OCI-LY7 (cell line): ENCODE data around the gene CALR3. TPM values are rescaled to one million over a fixed set of nuclear protein-coding genes. Genes with fewer than 3 reads are reported as not detected.
A peak's percentile ranks its signal among the peaks of the same experiment; 100 is the strongest.

Experiments used
- BruUV-seq: library from RNA; stranded (reverse); fragments of 400-500 nt; replicated peaks from 2 replicates; lab custom pipeline; 2021; lab: Mats Ljungman, UMichigan
- CTCF ChIA-PET: fragments of 300-600 bp; sonication (Branson Sonifier 250); formaldehyde crosslinking; loops from one replicate; lab custom pipeline; 2022; ENCODE audit warnings: antibody characterized with exemption; ENCODE audit not compliant: unreplicated experiment; lab: Charles Lee
- POLR2A ChIA-PET: fragments of 300-600 bp; sonication (Branson Sonifier 250); formaldehyde crosslinking; loops from one replicate; lab custom pipeline; 2022; ENCODE audit warnings: antibody characterized with exemption; lab: Charles Lee
- DNase-seq: peaks from one replicate; pipeline ENCODE4 v3.0.0-alpha.2; 2015; ENCODE audit warnings: low spot score
- H2AFZ ChIP-seq: fragments of 200-600 bp; sonication (generic), shearing (Covaris generic); 2 replicates; pipeline ENCODE4 v1.6.1; 2014; ENCODE audit warnings: mild to moderate bottlenecking, antibody characterized with exemption, low read length, moderate library complexity
- H3K27ac ChIP-seq: fragments of 200-600 bp; sonication (generic); 2 replicates; pipeline ENCODE4 v1.5.1; 2014; ENCODE audit warnings: mixed run types, low read depth, mild to moderate bottlenecking, moderate library complexity, low read length, inconsistent platforms; ENCODE audit not compliant: poor library complexity, severe bottlenecking
- H3K36me3 ChIP-seq: fragments of 200-600 bp; sonication (generic); 2 replicates; pipeline ENCODE4 v1.6.1; 2014; ENCODE audit warnings: mild to moderate bottlenecking, antibody characterized with exemption, low read length, moderate library complexity, mixed read lengths; ENCODE audit not compliant: insufficient read depth
- H3K4me1 ChIP-seq: fragments of 200-600 bp; sonication (generic); 2 replicates; pipeline ENCODE4 v1.5.1; 2014; ENCODE audit warnings: mild to moderate bottlenecking, low read length; ENCODE audit not compliant: insufficient read depth, poor library complexity, severe bottlenecking
- H3K4me2 ChIP-seq: fragments of 200-600 bp; sonication (generic); 2 replicates; pipeline ENCODE4 v1.6.1; 2014; ENCODE audit warnings: mild to moderate bottlenecking, low read length
- H3K4me3 ChIP-seq: fragments of 200-600 bp; sonication (generic); 2 replicates; pipeline ENCODE4 v1.5.1; 2014; ENCODE audit warnings: mild to moderate bottlenecking, low read depth, low read length; ENCODE audit not compliant: poor library complexity, severe bottlenecking
- H3K79me2 ChIP-seq: fragments of 200-600 bp; sonication (generic); 2 replicates; pipeline ENCODE4 v1.6.1; 2016; ENCODE audit warnings: low read depth, mild to moderate bottlenecking, low read length, moderate library complexity, mixed read lengths; ENCODE audit not compliant: insufficient read depth
- H3K9me2 ChIP-seq: fragments of 200-600 bp; sonication (generic); 2 replicates; pipeline ENCODE4 v1.6.1; 2016; ENCODE audit warnings: mild to moderate bottlenecking, low read length, mixed read lengths; ENCODE audit not compliant: insufficient read depth
- H3K9me3 ChIP-seq: fragments of 200-600 bp; sonication (generic); 2 replicates; pipeline ENCODE4 v1.6.1; 2014; ENCODE audit warnings: mild to moderate bottlenecking, mixed run types, low read length, mixed read lengths
- H4K20me1 ChIP-seq: fragments of 200-600 bp; sonication (generic); 2 replicates; pipeline ENCODE4 v1.6.1; 2014; ENCODE audit warnings: mild to moderate bottlenecking, antibody characterized with exemption, low read length, moderate library complexity, mixed read lengths; ENCODE audit not compliant: insufficient read depth
- EZH2phosphoT487 ChIP-seq: fragments of 200-600 bp; sonication (generic); IDR thresholded peaks from 2 replicates; pipeline ENCODE4 v1.6.1; 2018; ENCODE audit warnings: low read depth, borderline replicate concordance, mild to moderate bottlenecking, mixed run types, antibody characterized with exemption, low read length, moderate library complexity, mixed read lengths
- intact Hi-C: fragments of 100-400 bp; cut with micrococcal nuclease; formaldehyde crosslinking; loops from one replicate; pipeline ENCODE4 v1.10.0; 2022; ENCODE audit not compliant: unreplicated experiment
- total RNA-seq, 2 experiments: library from RNA; depleted of rRNA in 1 of 2; stranded (reverse); fragments of >200 nt in 1 of 2; shearing (Covaris generic) in 1 of 2; gene quantifications; 2 replicates each; pipeline ENCODE4 v1.2.3, GENCODE V29; 2014 to 2022
- TF ChIP-seq, protein P1 (sequence below): fragments of 200-600 bp; sonication (generic); conservative IDR thresholded peaks from 2 replicates; pipeline ENCODE4 v1.5.1; 2014; ENCODE audit warnings: mild to moderate bottlenecking, antibody characterized with exemption, low read length, moderate library complexity, mixed read lengths

Gene CALR3
- total RNA-seq, 2 experiments from 2014 or later: not detected

GRCh38 chr19:16542910-16543472 is 47.0 kb upstream of the CALR3 start:
- Histone ChIP-seq H3K27ac (peak overlapping the region; percentile 71), H3K36me3 (peaks cover 36% of the 10 kb centered on the region), H4K20me1 (peaks cover 12% of the 10 kb centered on the region; the same call in 1 of the 2 replicates), H3K9me2 (no peaks in the 10 kb centered on the region), H2AFZ (peak overlapping the region; percentile 13; the same call in 1 of the 2 replicates), H3K79me2 (peaks cover 73% of the 10 kb centered on the region), H3K4me1 (peaks cover 33% of the 10 kb centered on the region), H3K4me3 (peak overlapping the region; percentile 96), H3K9me3 (no peaks in the 10 kb centered on the region), H3K4me2 (peak overlapping the region; percentile 95)
- peak; percentile 31 for DNase-seq
- BruUV-seq: TSS peak; percentile 88
- intact Hi-C loops: loop anchor here (1.0 to 5.0 kb wide), 3 partner anchors 29 to 86 kb away; partner anchors contain the start of genes MED26 and SLC35E1
- ChIA-PET CTCF (no interaction called here), POLR2A (interaction anchor here (0.6 to 2.1 kb wide), 10 partner anchors 27 to 582 kb away, joined by 3 to 7 read pairs (median 4); no protein-coding TSS in a partner anchor)
- TF ChIP-seq, protein P1, sequence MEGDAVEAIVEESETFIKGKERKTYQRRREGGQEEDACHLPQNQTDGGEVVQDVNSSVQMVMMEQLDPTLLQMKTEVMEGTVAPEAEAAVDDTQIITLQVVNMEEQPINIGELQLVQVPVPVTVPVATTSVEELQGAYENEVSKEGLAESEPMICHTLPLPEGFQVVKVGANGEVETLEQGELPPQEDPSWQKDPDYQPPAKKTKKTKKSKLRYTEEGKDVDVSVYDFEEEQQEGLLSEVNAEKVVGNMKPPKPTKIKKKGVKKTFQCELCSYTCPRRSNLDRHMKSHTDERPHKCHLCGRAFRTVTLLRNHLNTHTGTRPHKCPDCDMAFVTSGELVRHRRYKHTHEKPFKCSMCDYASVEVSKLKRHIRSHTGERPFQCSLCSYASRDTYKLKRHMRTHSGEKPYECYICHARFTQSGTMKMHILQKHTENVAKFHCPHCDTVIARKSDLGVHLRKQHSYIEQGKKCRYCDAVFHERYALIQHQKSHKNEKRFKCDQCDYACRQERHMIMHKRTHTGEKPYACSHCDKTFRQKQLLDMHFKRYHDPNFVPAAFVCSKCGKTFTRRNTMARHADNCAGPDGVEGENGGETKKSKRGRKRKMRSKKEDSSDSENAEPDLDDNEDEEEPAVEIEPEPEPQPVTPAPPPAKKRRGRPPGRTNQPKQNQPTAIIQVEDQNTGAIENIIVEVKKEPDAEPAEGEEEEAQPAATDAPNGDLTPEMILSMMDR: no peak
- no peak for TF ChIP-seq EZH2phosphoT487

DNA sequence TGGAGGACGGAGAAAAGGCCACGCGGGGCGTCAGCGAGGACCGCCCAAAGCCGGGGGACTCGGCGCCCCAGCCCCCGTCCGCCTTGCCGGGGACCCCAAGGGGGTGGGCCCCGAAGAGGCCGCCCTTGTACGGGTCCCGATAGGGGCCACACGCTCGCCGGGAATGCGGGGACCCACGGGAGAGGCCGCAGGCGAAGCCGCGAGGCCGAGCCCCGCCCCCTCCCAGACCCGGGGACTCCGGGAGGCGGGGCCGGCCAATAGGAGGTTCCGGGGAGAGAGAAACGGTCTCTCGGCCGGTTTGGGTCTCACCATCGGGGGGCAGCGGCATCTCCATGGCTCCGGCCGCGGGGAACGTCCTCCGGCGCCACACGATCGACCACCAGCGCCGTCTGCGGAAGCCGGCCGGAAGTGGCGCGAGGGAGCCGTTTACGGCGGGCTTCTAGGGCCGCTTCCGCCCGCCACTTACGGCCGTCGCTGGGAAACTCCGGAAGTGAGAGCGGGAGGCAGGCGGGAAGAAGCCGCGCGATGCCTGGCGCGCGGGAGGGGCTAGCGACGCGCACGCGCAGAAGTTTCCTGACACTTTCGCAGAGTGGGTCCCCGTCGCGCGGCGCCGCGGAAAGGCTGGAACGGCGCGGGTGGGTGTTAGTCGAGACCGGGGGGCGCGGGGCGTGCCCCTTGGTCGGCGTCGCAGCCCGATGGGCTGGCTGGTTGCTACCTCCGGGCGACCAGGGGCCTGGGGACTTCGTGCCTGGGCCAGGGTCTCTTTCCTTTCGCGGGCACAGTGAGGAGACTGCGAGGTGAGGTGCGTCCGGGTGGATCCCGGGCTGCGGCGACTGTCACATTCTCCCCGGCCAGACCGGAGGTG is 46.3 kb upstream of the CALR3 start, which contains the start of gene CHERP:
TSS of gene CHERP (minus strand) at position 393 of the 865 bp plus-strand sequence. CDS start at position 334, 59 bp downstream.
- peaks cover 12% of the 10 kb centered on the region; the same call in 1 of the 2 replicates for H4K20me1 ChIP-seq
- peaks cover 43% of the 10 kb centered on the region for H3K36me3 ChIP-seq
- H3K4me1 ChIP-seq: peaks cover 33% of the 10 kb centered on the region
- BruUV-seq: no TSS peak
- POLR2A ChIA-PET: interaction anchor here (1.0 to 2.1 kb wide), 3 partner anchors 26 to 99 kb away, joined by 3 to 5 read pairs (median 4); no protein-coding TSS in a partner anchor
- DNase-seq: peak; percentile 98
- TF ChIP-seq EZH2phosphoT487: no peak
- TF ChIP-seq, protein P1: 0 out of 2 replicates have a peak, but pooled peaks have one; percentile 21
- H3K9me3 ChIP-seq: no peaks in the 10 kb centered on the region
- CTCF ChIA-PET: no interaction called here
- peak within 1 kb of the TSS; percentile 96 for H3K4me3 ChIP-seq
- intact Hi-C loops: loop anchor here (2.0 to 5.0 kb wide), 2 partner anchors 45 to 87 kb away; partner anchors contain the start of gene MED26
- H3K79me2 ChIP-seq: peaks cover 80% of the 10 kb centered on the region
- peak within 1 kb of the TSS; percentile 95 for H3K4me2 ChIP-seq
- H3K27ac ChIP-seq: peak within 1 kb of the TSS; percentile 71
- H3K9me2 ChIP-seq: no peaks in the 10 kb centered on the region
- peak within 1 kb of the TSS; percentile 15; the same call in 1 of the 2 replicates for H2AFZ ChIP-seq
